Stimulated activated CD8-positive, alpha-beta memory T cell treated with anti-CD3 and anti-CD28 coated beads, Interleukin-4, amount 100 ng/mL, for 4 hours (primary cell): ENCODE data around the gene SYCP3.
"Not testable (repeated sequence)": the region's sequence is repeated elsewhere in the genome, so short reads cannot be mapped to it uniquely, and the experiment has no call there.

Experiments
- DNase-seq, 2 donors: peaks; one replicate each; pipeline ENCODE4 v3.0.0-alpha.2; 2020; ENCODE audit warnings: low read depth in 2 of 2, low spot score in 1 of 2

The SYCP3 gene

DNA sequence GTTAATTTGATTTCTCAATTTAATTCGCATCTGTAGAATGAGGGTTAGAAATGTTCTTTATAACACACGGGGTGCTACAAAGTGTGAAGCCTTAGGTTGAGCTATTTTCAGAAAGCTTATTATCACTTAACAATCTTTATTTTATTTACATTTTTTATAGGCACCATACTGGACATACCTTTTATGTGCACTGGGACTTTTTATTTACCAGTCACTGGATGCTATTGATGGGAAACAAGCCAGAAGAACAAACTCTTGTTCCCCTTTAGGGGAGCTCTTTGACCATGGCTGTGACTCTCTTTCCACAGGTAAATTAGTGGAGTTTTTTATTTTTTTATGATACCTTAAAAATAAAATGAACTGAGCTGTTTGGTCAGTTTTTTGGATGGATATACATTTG lies 25.3 kb downstream of the SYCP3 start:
- DNase-seq = no peak

DNA sequence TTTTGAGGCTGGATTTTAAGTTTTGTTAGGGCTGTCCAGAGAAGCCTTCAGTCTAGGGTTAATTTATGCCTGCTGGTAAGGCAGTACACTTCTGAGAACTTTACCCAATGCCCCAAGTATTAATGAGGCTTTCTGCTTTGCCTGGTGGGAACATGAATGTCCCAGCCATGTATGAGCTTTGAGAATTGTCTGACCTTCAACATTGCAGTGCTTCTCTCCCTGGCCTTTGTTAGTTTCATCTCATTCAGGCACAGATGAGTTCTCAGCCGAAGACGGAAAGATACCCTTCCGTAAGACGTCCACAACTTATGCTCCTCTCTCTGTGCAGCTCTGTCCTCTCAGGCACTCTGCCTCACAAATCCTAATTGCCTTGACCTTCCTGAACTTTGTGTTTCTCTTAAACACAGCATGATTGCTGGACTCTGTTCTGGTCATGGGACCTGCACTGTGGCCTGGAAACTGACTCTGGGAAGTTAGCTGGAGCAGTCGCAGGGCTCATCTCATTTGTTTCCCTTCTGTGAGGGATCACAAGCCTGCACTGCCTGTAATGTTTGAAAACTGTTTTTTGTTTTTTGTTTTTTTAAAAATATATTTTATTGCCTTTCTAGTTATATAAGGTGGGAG lies 26.1 kb downstream of the SYCP3 start:
- no peak for DNase-seq

DNA sequence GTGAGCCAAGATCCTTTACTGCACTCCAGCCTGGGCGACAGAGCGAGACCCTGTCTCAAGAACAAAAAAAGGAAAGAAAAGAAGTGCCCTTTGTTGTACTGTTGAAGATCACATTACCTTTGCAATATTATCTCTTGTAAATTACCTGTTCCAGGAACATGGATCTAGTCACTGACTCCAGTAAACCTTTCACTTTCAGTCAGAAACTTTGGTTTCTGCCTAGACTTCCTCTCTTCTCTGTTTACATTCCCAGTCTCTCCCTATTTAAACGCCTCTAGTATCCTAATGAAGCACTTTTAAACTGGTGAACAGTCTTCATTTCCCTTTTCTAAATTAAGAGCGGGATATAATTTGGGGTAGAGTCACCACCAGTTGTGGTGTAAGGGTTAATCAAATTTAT lies 29.0 kb downstream of the SYCP3 start:
- DNase-seq = no peak

DNA sequence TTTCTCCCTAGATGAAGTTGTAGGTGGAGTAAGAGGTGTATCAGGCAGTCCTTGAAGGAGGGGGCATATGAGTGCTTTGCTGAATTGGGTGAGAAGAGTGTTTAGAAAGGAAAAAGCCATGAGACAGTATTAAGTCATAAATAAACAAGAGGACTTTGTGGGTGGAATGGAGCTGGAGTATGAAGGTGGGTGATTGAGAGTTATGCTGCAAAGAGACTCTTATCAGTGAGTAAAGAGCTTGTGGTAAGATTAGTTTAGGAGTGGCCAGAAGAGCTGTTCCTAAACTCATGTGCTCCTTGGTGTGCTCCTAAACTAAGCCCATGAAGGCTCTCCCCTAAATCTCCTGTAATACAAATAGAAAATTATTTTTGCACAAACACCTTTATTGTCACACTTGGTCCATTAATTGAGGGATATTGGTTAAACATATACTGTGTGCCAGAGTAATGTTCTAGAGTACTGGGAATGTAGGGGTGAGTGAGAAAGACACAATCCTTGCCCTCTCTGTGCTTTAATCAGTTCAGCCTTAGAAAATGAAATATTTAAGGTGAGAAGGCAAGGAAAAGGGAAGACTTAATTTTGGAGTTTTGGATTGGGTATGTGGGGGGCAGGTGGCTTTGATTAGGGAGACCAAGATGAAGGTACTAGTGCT lies 32.0 kb downstream of the SYCP3 start:
- DNase-seq = no peak

DNA sequence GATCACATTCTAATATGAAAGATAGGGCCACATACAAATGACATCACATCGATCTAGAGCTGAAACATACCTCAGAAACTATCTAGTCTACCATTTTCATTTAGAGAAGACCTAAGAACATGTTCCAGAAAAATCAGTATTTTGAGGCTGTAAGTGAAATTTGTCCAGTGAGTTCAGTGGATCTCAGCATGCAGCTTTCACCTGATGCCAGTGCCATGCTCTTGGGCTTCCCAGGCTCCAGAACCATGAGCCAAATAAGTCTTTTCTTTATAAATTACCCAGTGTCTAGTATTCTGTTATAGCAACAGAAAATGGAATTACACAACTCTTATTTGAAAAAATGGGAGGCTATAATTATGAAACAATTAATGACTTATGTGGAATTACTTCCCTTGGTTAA lies 32.9 kb downstream of the SYCP3 start:
- no peak for DNase-seq

DNA sequence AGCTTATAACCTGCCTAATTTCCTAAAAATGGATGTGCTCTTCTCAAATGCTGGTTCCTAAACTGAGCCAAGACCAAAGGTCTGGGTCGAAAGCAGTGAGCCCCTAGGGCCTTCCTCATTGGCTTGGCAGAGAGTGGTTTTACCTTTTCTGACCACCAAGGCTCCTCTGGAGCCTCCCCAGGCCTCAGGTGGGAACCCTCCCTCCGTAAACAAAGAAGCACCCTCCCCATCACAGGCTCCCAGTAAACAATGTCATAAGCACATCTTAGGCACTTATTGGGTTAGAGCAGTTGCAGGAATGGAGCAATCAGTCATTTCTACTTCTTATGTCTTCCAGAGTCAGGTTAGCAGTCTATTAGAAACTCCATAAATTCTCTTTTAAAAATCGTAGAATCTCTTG lies 35.8 kb downstream of the SYCP3 start:
- no peak for DNase-seq

DNA sequence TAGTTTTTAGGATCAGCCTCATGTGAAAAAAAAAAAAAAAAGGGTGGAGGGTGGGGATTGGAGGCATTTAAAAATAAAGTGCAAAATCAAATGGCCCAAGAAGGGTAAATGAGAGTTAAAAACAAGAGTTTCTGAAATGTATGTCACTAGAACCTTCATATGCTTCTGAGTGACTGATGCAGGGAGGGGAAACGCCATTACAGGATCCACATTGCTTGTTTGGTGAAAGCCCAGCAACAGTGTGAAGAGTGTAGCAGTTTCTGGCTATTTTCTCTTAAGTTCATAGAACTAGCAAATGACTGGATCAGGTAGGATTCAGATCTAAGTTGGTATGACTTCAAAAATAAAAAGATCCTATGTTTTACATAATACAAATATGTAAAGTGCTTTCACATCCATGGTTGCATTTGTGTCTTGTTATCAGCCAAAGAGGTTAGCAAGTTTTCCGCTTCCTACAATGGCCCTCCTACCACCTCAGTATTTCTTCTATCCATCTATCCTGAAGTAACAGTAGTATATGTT lies 38.9 kb downstream of the SYCP3 start:
- DNase-seq = no peak

DNA sequence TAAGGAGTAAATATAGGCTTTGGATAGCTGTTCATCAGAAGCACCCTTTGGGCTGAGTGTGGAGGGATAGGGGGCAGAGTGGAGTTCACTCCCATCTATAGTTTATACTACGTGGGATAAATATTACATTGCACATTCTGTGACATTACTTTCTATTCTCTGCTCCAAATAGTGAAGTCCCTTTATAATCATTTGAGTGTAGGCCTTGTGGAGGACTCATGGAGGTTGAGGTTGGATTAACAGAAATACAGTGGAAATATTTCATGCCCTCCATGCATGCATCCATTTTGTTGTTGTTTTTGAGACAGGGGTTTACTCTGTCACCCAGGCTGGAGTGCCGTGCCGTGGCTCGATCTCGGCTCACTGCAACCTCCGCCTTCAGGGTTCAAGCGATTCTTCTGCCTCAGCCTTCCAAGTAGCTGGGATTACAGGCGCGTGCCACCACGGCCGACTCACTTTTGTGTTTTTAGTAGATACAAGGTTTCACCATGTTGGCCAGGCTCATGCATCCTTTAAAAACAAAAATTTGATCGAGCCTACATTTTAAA lies 40.4 kb downstream of the SYCP3 start:
- DNase-seq = no peak

DNA sequence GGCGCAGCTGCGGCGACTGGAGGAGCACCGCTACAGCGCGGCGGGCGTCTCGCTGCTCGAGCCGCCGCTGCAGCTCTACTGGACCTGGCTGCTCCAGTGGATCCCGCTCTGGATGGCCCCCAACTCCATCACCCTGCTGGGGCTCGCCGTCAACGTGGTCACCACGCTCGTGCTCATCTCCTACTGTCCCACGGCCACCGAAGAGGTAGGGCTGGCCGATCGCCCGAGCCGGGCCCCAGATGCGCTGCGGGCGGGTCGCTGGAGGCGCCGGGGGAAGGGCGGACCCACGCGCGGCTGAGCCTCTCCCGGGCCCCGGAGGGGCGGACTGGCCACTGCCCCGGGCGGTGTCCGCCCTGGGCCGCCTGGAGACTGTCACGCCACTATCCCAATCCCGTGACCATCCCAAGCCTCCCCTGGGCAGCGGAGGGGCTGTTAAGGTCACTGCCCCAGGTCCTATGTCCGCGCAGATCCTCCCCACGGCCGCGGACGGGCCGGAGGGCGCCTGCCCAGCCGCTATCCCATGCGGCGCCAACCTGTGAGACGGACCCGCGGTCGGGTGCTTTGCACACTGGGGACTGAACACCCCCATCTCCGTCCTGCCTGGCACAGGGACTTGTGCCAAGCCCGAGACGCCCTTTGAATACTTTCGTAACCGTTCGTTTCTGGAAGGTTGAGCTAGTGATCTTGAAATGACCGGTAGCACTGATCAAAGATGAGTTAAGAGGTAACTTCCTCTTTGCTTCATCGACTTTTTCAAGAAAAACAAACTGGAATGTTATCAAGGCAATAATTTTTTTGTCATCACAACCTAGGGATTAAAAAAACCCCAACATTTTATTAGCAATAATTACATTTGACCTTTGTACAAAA lies 41.1 kb downstream of the SYCP3 start:
- DNase-seq = no peak

DNA sequence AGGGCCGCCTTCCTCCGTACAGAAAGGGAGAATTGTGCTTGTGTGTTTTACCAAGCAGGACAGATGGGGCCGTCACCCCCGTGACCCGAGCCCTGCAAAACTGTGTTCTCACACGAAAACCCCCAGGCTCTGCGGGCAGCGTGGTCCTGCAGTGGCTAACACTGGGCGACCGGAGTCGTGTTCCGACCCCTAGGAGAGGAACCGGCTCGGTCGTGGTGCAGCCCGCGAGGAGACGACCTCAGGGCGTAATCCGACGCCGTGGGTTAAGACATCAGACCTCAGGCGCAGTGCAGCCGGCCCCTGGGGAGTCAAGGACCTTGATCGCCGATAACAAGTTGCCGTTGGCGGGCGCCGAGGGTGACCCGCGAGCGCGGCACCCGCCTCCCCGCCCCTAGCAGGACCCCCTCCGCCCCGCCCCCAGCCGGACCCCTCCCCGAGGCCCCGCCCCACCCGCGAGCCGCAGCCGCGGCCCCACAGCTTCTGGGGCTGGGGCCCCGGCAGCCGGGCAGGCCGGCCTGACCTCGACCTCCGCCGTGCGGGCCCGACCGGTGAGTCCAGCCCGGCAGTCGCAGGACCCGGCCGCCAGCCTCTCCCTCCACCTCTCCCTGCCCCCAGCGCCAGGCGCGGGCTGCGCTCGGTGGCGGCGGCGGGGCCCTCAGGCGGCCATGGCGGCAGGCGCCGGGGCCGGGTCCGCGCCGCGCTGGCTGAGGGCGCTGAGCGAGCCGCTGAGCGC lies 41.9 kb downstream of the SYCP3 start, which contains the start of gene CHPT1:
CHPT1 (plus strand) TSS at position 444 of the 733 bp plus-strand sequence; CDS start at position 666, 222 bp downstream.
- peak; percentile 9 to 31 for DNase-seq

DNA sequence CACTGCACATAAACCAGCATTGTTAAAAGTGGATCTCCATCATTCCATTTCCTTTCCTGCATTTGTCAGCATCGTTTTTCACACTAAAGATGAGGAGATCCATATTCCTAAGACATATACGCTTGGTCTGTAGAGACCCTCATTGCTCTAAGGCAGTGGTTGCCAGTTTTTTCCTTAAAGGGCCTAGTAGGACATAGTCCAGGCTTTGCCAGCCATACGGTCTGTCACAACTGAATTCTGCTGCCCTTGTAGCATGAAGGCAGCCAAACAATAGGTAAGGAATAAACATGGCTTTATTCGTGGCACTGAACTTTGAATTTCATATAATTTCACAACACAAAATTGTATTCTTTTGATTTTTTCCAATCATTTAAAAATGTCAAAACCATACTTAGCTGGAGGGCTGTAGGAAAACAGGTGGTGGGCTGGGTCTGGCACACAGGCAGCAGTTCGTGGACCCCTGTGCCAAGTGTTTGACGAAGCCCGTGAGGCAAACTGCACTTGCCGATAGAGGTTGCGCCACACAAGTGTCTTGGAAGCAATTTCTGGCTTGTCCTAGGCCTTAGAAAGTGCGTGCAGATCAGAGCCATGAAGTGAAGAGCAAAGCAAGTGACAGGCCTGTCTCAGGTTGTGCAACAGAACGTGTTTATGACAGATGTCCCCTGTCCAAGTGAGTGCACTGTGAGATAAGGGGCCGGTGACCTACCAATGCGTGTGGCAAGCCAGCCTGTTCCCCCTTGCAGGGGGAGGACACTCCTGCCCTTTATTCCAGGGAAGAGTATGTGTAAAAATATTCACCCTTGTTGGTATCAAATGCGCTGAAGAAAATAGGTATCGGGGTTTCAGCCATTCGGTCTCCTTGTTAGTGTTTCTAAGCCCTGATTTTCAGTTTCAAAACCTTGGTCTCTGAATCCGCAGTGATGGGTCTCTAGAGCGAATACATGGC lies 42.7 kb downstream of the SYCP3 start:
- DNase-seq = no peak

DNA sequence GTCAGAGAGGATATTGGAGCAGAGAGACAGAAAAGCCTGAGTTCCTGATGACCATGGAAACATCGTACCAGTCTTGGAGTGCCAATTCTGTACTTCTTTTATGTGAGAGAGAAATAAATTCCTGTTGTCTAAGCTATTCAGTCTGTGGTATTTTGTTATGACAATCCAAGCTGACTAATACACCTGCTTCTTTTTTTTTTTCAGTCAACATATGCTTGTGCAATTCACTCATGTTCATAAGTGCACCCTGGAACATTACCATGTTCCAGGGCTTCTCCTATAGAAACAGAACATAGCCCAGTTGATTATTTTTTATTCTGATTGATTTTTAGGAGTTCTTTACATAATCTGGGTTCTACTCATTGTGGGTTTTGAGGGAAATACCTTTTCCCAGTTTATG lies 43.6 kb downstream of the SYCP3 start:
- DNase-seq = no peak

DNA sequence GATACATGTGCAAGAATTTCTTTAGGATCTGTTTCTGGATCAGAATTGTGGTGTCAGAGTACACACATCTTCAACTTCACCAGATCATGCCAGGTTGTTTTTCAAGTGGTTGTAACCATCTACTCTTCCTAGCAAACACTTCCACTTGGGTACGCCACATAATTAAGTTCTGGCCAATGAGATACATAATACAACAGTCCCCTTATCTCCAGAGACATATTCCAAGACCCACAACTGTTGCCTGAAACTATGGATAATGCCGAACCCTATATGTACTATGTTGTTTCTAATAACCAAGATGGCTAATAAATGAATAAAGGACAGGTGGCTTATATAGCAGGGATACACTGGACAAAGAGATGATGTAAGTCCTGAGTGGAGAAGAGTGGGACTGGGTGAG lies 44.3 kb downstream of the SYCP3 start:
- no peak for DNase-seq

DNA sequence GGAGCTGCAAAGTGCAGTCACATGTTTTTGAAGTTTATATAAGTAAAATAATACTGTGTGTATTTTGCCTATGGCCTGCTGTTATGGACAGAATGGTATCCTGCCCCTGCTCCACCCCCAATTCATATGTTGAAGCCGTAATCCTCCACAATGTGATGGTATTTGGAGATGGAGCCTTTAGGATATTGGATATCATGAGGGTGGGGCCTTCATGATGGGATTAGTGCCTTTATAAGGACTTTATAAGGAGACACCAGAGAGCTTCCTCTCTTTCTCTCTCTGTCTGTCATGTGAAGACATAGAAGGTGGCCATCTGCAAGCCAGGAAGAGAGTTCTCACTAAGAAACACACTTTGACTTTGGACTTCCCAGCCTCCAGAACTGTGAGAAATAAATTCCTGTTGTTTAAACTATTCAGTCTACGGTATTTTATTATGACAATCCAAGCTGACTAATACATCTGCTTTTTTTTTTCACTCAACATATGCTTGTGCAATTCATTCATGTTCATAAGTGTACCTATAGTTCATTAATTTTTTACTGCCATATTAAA lies 44.9 kb downstream of the SYCP3 start:
- DNase-seq = no peak

DNA sequence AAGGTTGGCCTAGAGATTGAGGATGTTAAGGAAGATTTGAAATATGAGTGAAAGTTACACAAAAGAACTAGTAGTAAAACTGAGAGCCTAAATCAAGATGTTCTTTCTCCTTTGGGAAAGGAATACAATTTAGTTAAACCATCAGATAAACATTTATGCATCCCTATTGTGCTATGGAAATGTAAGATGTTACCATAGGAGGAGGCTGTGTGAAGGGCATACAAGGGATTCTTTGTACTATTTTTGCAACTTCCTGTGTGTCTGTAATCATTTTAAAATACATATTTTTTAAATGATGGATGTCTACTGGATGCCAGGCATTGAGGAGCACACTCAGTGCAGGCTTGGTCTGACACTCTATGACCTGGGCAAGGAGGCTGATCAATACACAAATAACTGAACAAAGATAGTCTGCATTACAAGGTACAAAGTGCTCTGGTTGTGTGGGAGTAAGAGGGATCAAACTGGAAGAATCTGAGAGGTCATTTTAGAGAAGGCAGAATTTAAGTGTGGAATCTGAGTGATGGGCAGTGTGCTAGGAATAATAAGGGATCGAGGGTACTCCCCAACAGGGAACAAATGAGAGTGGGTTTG lies 47.7 kb downstream of the SYCP3 start:
- no peak for DNase-seq

DNA sequence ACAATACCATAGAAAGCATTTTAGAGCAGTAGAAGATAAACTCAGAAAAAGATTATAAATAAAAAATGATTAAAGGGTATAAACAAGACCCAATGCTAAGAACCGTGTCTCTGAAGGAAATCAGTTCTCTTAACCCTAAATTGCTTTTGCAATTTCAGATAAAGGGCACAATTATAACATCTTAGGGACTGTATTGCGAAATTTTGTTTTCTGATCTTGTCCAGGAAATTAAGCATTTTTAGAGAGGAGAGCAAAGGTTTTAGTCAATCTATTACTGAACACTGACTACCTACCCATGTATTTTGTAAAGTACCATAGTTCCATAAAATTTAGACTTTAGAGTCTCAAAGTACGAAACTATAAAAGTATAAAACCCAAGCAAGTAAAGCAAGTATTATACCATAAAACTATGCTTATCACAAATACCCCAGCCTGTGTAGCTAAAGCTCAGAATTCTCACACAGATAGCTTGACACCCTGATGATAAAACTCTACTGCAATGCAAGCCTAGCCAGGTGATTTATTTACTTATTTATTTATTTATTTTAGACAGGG lies 48.6 kb downstream of the SYCP3 start:
- DNase-seq = no peak

DNA sequence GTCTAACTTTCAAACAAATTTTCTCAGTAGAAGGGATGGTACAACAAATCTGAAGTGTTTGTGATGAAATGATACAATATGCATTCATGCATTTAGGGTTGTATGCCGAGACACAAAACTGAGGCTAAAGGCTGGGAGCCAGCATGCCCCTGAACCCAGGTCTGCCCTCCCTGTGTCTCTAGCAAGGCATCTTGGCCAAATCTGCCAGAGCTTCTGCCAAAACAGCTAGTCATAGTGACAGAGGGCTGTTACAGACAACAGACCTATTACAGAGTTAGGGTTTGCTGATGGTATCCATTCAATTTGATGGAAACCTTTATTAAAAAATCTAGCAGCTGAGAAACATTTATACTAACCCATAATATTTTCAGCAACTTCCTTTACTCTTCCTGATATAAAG lies 53.1 kb downstream of the SYCP3 start:
- DNase-seq = no peak

DNA sequence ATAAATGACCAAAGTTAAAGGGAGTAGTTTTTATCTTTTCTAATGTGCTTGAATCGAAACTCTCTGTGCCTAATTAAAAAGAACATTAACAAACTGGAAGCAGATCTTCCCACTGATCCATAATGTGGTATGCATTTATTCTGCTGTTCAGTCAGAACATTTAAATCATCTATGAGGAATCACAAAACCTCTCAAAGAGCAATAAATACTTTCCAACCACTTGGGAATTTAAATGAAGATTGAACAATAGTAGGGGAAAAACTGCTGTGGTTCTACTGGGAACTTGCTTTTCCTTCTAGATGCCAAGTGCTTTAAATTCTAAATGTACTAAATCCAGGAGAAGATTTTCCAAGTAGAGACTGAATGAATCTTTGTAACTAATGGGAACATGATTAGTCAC lies 54.2 kb downstream of the SYCP3 start:
- DNase-seq = no peak

DNA sequence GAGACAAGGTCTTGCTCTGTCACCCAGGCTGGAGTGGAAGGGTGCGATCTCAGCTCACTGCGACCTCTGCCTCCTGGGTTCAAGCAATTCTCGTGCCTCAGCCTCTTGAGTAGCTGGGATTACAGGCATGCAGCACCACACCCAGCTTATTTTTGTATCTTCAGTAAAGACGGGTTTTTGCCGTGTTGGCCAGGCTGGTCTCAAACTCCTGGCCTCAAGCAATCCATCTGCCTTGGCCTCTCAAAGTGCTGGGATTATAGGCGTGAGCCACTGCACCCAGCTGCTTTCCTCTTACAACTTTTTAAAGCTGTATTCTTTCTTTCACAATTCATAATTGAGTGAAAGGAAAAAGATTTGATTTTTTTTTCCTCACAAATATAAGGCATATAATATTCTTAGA lies 57.6 kb downstream of the SYCP3 start:
- not testable (repeated sequence) for DNase-seq
